GM18517 (cell line): ENCODE data around the gene RRAD.
"Not testable (repeated sequence)": the region's sequence is repeated elsewhere in the genome, so short reads cannot be mapped to it uniquely, and the experiment has no call there.

Source experiments
- ATAC-seq: cut with Tn5 transposase; IDR thresholded peaks from one replicate; pipeline ENCODE4 v1.9.1; 2021; ENCODE audit warnings: mild to moderate bottlenecking, moderate library complexity; ENCODE audit not compliant: unreplicated experiment

Gene RRAD

DNA sequence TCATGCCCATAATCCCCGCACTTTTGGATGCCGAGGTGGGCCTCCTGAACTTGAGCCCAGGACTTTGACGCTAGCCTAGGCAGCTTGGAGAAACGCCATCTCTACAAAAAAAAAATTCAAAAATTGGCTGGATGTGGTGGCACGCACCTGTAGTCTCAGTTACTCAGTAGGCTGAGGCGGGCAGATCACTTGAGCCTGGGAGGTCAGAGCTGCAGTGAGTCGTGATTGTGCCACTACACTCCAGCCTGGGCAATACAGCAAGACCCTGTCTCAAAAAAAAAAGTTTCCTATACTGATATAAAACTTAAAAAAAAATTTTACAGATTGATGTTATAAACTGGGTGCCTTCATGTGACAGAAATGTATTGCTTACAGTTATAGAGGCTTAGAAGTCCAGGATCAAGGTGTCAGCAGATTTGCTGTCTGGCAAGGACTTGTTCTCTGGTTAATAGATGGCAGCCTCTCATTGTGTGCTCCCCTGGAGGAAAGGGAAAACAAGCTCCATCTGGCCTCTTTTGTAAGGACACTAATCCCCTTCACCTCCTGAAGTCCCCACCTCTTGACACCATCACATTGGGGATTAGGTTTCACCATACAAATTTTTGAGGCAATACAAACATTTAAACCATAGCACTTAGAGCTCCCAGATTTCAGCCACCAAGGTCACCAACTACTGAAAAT is 27.2 kb upstream of the RRAD start:
- no peak for ATAC-seq

DNA sequence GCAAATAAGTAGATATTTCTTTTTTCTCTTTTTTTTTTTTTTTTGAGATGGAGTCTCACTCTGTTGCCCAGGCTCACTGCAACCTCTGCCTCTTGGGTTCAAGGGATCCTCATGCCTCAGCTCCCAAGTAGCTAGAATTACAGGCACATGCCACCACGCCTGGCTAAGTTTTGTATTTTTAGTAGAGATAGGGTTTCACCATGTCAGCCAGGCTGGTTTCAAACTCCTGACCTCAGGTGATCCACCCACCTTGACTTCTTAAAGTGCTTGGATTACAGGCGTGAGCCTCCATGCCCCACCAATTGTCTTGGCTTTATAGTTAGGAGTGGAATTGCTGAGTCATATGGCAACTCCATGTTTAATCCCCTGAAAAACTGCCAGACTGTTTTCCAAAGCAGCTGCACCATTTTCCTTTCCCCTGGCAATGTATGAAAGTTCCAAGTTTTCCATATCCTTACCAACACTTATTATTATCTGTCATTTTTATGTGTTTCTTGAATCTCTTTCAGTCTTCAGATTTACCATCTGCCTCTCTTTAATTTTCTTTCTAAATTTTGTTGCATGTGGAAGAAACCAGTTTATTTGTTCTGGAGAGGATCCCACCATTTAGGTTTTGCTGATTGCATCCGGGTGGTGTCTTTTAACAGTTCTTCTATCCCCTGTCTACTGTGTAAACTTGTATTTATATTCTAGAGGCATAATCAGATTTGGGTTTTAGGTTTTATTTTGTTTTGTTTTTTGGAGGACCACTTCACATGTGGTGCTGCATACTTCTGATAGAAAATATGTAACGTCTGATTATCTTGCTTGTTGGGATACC is 25.8 kb upstream of the RRAD start:
- ATAC-seq: no peak

DNA sequence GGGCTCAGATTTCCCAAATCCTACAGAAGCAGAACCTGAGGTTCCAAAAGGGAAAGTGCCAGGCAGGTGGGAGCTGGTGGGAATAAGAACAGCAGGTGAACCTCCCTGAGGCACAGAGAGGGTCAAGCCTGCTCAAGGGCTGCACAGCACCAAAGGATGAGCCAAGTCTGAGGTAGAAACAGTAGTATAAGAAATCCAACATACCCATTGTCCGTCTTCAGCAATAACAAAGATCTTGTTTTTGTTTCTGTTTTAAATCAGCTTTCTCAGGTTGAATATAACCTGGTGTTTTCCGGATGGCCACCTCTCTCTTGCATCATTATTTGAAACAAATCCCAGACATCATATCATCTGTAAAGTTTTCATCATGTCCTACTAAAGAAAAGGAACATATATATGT is 25.1 kb upstream of the RRAD start:
- ATAC-seq: no peak

GRCh38 chr16:66949472-66949871 is 24.1 kb upstream of the RRAD start:
- no peak for ATAC-seq

DNA sequence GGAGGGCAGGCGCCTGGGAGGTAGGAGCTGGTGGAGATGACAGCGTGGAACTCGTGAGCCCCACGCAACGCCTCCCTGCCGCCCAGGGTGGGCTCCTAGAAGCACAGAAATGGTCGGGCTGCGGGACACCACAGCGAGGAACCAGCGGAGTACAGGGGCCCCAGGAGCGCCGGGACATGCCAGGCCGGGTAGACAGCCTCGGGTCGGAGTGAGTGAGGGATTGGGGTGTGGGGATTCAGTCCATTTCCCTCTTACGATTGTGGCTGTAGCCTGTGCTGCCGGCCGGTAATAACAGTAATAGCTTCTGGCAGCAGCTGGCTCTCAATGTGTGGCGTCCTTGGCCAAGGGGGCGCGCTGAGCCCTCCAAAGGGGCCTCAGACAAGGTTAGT is 23.5 kb upstream of the RRAD start:
- no peak for ATAC-seq

DNA sequence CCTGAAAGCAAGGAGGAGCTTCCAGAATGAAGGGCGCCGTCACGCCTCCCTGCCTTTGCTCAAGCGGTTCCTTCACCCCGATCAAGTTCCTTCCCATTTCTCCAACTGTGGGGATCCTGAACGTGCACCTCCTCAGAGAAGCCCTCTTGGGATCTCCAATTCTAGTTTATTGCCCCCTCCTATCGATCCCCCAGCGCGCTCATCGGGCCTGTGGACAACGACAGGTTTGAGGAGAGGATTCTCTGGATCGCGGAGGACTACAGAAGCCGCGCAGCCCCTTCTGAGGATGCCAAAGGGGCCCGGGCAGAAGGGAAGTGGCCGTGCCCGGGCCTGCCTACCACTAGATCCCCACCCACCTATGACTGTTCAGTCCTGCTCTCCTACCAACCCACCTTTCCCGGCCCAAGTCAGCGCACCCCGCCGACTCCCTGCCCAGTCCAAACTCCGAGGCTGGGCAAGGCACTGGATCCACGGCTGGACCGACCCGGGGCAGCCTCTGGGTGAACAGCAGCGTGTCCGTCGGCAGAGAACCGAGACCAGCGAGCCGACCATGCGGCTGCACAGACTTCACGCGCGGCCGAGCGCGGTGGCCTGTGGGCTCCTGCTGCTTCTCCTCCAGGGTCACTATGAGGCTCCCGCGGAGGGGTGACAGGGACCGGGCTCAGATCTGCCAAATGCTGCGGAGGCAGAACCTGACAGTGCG is 22.9 kb upstream of the RRAD start:
- no peak for ATAC-seq

- peak; percentile 81 for ATAC-seq
These were observed 22.1 kb upstream of the RRAD start for GRCh38 chr16:66947302-66948065.

GRCh38 chr16:66946974-66947301 is 21.6 kb upstream of the RRAD start:
- ATAC-seq: no peak

DNA sequence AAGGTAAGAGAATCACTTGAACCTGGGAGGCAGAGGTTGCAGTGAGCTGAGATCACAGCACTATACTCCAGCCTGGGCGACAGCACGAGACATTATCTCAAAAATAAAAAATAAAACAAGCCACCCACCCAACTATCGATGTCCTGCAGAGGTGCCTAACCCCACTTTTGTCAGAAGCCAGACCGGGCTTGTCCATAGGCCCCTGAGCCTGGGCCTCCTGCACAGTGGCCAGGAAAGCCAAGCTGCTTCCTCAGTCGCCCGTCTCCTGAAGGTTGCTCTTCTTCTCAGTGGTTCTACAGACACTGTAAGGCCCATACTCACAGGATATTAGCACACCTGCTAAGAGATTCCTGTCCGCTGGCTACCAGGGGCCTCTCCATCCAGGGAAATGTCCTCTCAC is 21.2 kb upstream of the RRAD start:
- no peak for ATAC-seq

DNA sequence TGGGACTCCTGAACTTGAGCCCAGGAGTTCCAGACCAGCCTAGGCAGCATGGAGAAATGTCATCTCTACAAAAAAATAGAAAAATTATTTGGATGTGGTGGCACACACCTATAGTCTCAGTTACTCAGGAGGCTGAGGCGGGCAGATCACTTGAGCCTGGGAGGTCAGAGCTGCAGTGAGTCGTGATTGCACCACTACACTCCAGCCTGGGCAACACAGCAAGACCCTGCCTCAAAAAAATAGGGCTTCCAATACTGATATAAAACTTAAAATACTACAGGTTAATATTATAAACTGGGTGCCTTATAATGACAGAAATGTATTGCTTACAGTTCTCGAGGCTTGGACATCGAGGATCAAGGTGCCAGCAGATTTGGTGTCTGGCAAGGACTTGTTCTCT is 20.6 kb upstream of the RRAD start:
- no peak for ATAC-seq

- ATAC-seq: not testable (repeated sequence)
These were observed 19.6 kb upstream of the RRAD start for GRCh38 chr16:66944971-66945370.

GRCh38 chr16:66944054-66944441 is 18.7 kb upstream of the RRAD start:
- no peak for ATAC-seq

- no peak for ATAC-seq
These were observed 18.2 kb upstream of the RRAD start for GRCh38 chr16:66943426-66944053.

- no peak for ATAC-seq
These were observed 17.6 kb upstream of the RRAD start for GRCh38 chr16:66942981-66943380.

DNA sequence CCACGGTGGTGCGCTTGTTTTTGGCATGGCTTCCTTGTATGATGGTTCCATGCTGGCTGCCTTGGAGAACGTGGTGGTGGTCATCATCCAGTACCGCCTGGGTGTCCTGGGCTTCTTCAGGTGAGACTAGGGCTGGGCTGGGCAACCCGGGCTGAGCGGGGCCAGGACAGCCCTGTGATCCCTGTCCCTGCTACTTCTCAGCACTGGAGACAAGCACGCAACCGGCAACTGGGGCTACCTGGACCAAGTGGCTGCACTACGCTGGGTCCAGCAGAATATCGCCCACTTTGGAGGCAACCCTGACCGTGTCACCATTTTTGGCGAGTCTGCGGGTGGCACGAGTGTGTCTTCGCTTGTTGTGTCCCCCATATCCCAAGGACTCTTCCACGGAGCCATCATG is 14.9 kb upstream of the RRAD start:
- ATAC-seq: no peak

DNA sequence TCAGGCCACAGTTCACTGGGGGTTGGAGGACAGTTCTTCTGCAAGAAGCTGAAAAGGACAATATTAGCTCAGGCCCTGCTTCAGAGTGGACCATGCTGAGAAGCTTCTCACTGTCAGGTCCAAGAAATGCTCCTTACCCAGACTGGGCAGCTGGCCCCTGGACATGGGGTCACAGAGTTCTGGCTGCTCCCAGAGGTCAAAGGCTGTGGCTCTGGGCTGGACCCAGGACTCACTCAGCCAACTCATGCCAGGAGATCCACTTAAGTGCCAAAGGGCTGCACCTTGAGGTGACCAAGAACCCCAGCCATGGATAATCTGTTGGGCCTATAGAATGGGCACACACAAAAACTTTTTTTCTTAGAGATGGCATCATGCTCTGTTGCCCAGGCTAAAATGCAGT is 14.0 kb upstream of the RRAD start:
- no peak for ATAC-seq

DNA sequence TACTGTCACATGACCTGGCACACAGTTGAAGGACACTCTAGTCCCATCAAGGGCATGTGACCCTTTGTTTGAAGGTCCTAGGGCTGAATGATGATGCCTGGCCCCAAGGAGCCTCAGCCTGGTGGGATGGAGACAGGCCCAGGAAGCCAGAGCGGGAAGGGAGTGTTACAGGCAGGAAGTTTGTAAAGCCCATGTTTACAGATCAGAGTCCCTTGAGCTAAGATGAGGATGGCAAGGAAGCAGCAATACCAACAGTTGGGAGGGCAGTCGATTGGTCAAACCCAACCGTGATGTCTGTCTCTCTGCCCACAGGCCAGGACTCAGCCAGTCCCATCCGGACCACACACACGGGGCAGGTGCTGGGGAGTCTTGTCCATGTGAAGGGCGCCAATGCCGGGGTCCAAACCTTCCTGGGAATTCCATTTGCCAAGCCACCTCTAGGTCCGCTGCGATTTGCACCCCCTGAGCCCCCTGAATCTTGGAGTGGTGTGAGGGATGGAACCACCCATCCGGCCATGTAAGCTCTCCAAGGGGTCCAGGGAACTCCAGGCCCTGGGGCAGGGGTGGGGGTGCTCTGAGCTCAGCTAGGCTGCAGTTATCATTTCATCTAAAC is 12.5 kb upstream of the RRAD start:
- no peak for ATAC-seq

DNA sequence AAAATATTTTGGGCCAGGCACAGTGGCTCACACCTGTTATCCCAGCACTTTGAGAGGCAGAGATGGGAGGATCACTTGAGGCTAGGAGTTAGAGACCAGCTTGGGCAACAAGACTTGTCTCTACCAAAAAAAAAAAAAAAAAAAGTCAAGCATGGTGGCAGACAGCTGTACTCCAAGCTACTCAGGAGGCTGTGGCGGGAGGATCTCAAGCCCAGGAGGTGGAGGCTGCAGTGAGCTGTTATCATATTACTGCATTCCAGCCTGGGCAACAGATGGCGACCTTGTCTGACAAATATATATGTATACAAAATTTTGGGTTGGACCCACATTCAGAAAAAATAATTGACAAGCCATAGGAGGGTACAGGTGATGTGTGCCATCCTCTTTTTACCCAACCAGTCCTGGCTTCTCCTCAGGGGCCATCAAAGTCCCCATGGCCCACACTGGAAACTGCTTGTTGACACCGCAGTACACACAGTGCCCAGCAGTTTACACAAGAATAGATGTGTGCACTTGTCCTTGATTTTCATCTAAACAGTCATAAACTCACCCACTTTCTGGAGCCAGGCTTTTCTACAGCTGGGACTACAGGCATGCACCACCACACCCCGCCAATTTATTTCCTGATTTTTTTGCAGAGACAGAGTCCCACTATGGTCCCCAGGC is 11.7 kb upstream of the RRAD start:
- no peak for ATAC-seq

- no peak for ATAC-seq
These were observed 11.1 kb upstream of the RRAD start for GRCh38 chr16:66936462-66936861.
